NCI-H2171 (cell line): Measurements from ENCODE around the gene PATJ.
"Not testable (repeated sequence)": the region's sequence is repeated elsewhere in the genome, so short reads cannot be mapped to it uniquely, and the experiment has no call there.

Experiments used
- DNase-seq: peaks from one replicate; lab custom pipeline; 2025; lab: John Stamatoyannopoulos, UW

PATJ gene

DNA sequence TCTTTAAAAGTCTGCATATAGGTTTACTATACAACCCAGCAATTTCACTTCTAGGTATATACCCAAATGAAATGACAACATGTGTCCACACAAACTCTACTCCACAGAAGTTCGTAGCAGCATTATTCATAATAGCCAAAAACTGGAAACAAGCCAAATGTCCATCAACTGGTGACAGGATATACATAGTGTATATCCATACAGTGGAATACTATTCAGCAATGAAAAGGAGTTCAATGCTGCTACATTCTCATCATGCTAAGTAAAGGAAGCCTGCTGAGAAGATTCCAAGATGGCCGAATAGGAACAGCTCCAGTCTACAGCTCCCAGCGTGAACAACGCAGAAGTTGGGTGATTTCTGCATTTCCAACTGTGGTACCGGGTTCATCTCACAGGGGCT lies 200.6 kb downstream of the PATJ start:
- no peak for DNase-seq

DNA sequence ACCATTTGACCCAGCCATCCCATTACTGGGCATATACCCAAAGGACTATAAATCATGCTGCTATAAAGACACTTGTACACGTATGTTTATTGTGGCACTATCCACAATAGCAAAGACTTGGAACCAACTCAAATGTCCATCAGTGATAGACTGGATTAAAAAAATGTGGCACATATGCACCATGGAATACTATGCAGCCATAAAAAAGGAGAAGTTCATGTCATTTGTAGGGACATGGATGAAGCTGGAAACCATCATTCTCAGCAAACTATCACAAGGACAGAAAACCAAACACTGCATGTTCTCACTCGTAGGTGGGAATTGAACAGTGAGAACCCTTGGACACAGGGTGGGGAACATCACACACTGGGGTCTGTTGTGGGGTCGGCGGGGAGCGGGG lies 206.4 kb downstream of the PATJ start:
- DNase-seq = not testable (repeated sequence)

DNA sequence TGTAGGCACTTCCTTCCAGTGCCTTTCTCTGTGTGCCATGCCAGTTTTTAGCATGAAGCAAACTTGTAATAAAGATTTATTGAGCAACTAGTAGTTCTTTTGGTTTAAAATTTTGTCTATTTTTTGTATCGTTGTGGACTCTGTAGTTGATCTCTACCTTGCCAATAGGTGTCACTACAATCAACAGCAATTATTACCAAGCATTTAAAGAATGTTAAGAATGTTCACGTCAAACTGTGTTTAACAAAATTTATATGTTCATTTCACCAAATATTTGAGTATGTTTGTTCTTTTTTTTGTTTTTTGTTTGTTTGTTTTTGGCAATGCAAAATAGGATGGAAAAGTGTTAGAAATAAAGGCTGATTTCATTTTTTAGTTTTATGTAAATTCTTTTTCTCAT lies 208.1 kb downstream of the PATJ start:
- DNase-seq = no peak

DNA sequence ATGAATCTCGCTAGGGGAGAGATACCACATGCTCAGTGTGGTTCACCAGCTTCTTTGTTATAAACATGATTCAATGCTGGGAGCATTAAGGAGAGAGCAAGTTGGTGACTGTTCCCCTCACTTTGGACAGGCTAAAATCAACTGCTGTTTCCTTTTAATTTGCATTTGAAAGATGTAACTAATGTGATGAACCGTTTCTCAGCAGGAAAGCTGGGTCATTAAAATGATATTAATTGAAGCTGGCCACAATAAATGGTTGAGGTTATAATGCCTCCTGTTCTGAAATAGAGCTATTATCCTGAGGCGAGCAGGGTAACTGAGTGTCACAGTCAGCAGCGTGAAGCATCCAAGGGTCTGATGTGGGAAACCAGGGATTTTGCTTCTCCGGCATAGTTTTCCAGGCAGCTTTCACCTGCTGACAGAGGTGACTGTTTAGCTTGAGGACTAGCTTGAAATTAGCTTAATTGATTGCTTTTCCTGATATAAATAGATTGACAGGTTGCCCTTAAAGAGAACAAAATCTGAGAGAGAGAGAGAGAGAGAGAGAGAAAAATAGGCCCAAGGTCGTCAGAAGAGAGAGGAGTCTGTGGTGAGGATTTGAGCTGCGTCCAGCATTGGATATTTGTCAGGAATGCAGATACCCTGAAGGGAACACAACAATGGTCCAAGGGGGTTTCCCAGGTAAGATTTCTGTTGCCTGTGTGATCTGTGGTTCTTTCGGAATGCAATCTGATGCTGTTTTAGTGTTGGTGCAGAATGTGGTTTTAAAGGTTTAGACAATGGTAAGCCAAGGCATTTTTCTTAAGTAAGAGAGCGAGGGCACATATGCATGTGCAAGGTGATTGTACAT lies 209.7 kb downstream of the PATJ start:
- DNase-seq = no peak

DNA sequence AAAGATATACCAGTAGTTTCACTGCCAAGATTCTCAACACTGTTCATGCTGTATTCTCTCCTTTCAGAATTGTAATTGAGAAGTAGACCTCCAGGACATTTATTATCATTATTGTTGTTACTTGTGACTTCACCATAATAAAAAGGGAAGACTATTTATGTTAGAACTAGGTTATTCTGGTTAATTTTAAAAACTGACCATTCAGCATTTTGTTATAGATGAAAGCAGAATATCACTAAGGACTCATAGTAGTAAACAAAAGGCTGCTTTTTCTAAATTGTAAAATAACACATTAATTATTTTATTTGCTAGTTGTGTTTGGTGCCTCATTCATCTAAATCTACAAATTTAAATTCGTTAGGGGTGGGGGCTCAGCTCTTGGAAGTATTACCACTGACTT lies 210.4 kb downstream of the PATJ start:
- no peak for DNase-seq

DNA sequence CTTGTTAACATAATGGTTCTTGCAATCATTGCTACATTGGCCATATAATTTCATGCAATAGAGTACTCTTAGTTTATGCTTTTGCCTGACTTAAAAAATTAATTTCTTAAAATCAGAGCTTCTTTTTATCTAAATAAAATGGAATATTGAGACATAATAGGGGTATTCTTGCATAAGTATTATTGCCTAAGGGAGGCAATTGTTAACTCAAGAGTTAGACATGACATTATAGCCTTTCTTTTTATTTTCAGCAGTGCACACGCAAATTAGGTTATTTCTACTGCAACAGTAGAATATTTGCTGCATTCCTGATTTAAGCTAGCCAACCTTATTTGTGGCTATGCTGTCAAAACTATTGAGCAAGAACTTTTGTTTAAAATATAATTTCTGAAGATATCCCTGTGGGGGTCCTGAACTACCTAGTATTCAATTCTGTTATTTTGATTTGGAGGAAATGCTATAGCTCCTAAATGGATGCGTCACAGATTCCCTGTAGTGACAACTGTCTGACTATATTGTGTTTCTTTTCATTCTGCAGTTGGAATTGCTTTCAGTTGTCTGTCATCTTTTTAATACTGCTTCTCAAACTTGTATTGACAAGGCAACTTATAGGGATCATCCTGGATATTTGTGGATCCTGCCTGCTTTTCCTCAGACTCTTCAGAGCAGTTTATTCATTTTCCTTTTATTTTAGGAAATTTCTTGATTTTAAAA lies 211.0 kb downstream of the PATJ start:
- DNase-seq = no peak

DNA sequence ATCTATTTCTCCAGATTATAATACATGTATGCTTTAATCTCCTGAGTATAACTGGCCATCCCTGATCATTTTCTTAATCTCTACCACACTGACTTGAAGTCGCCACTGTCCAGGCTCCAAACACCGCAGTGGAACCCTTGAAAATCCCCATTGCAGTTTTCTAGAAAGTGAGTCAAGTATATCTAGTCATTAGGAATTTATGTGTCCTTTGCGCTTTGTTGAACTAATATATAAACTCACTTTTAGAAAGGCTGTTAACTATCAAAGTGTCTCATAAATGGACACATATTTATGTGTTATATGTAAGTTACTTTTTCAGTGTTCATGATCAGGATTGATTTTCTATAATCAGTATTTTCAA lies 211.5 kb downstream of the PATJ start:
- no peak for DNase-seq

DNA sequence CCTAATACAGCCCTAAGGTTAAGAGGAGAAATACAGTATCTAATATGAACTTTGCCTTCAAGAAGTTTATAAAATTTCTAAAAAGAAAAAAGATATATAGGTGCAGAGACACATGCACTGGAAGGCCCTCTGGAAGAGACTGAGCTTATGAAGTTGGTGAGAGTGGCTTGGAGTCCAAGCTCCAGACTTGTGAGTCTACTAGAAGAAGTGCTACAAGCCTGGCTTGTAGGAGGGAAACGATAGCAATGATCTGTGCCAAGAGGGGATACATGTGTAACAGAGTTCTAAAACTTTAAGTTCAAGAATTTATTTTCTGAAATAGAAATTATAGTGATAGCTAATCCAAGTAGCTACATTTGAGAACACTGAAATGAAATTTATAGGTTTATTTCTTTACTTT lies 213.0 kb downstream of the PATJ start:
- no peak for DNase-seq

DNA sequence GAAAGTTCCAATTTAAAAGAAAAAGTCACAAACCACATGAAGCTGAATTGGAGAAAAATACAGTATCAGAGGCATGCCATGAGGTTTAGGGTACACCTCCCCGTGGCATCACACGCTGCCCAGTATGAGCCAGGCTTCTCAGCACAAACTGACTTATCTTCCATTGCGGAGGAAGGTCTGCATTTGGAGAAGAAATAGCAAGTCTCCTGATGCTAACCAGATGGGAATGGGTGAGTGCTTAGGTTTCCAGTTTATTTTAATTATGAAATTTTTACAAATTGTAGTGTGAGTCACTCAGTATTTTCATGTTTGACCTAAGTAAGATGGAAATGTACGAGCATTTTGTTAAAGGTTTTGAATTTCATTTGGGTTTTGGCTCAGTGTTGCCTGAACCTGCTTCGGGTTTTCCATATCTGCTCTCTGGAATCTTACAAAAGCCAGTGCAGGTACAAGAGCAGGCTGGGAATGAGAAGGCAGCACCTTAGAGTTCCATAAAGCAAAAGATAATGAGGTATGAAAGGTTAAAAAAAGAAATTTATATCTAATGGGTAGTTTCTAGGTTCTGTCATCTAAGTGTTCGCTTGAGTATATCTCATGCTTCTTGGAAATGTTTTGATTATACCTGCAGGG lies 213.9 kb downstream of the PATJ start:
- no peak for DNase-seq

DNA sequence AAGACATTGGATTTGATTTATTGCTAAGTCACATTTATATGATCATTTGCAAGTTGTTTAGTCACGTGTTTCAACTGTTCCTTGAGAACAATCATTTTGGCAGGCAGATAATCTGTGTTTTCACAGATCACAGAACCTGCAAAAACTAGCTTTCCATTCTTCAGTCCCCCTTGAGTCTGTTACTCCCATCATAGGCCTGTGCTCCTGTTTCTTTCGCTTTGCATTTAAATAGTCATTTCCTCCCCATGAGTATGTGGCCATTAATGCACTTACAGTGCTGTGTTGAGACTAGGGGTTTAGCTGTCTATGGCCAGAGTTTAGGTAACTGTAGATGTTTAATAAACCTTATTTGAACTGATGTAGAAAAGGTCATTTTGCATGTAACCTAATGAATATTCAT lies 214.5 kb downstream of the PATJ start:
- no peak for DNase-seq

DNA sequence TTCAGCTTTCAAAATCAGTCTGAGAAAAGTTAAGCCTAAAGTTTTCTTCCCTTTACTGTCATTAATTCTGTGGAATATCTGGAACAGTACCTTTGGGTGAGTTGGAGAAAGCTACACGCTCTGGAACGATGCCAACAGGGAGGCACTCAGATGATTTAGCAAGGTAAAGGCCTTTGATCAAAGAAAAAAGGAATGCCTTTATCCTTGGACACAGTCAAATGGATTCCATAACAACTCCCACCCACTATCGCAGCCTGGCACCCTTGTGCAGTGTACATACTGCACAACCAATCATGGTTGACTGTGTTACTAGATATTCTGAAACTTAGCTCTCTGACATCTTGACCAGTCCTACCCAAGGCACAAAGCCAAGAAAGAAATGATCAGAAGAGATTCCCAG lies 218.7 kb downstream of the PATJ start:
- DNase-seq = no peak

DNA sequence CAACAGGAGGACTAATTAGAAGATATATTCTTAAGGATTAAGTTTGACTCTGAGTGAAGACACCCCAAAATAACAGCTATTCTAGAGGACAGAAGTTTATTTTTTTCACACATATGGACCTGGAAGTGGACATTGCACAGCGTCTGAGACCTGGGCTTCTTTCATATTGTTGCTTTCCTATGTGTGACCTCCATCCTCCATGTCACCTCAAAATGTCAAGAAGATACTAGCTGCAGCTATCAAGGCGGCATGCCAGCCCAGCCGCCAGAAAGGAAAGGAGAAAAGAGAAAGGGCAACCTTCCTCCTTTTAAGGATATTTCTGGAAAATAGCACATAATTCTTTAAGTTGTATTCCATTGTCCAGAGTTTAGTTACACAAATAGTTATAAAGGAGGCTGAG lies 220.4 kb downstream of the PATJ start:
- DNase-seq = no peak

DNA sequence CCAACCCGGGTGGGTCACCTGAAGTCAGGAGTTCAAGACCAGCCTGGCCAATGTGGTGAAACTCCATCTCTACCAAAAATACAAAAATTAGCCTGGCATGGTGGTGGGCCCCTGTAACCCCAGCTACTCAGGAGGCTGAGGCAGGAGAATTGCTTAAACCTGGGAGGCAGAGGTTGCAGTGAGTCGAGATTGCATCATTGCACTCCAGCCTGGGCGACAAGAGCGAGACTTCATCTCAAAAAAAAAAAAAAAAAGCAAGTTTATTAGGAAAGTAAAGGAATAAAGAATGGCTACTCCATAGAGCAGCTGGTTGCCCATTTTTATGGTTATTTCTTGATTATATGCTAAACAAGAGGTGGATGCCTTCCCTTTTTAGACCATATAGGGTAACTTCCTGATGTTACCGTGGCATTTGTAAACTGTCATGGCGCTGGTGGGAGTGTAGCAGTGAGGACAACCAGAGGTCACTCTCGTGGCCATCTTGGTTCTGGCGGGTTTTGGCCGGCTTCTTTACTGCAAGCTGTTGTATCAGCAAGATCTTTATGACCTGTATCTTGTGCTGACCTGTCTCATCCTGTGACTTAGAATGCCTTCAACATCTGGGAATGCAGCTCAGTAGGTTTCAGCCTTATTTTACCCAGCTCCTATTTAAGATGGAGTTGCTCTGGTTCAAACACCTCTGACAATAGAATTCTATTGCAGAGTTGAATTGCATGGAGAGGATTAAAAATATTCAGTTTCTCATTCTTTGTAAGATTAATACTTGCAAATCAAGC lies 224.4 kb downstream of the PATJ start:
- DNase-seq = not testable (repeated sequence)

DNA sequence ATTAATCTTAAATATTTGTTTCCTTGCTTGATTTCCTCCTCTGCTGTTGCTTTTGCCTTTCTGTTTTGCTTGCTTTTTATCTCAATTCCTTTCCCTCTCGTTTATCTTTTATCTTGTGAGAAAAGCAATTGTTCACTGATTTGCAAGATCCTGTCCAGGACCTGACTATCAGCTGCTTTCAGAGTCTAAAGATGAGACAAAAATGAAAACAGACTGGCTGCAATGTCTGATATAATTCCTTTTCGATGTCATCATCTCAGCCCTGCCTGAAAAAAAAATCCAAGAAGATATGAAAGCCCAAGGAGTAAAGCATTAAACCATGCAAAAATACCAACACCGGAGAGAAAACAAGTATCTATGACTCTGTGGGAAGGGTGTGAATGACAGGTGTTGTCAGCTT lies 225.5 kb downstream of the PATJ start:
- DNase-seq = no peak

DNA sequence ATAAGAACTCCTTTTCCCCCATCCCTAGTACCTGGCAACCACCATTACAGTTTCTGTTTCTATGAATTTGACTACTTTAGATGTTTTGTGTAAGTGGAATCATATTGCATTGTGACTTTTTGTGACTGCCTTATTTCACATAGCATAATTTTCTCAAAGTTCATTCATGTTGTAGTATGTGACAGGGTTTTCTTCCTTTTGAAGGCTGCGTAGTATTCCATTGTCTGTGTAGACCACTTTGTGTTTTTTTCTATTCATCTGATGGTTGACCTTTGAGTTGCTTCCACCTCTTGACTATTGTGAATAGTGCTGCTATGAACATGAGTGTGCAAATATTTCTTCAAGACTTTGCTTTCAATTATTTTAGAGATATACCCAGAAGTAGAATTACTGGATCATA lies 226.6 kb downstream of the PATJ start:
- DNase-seq = no peak

DNA sequence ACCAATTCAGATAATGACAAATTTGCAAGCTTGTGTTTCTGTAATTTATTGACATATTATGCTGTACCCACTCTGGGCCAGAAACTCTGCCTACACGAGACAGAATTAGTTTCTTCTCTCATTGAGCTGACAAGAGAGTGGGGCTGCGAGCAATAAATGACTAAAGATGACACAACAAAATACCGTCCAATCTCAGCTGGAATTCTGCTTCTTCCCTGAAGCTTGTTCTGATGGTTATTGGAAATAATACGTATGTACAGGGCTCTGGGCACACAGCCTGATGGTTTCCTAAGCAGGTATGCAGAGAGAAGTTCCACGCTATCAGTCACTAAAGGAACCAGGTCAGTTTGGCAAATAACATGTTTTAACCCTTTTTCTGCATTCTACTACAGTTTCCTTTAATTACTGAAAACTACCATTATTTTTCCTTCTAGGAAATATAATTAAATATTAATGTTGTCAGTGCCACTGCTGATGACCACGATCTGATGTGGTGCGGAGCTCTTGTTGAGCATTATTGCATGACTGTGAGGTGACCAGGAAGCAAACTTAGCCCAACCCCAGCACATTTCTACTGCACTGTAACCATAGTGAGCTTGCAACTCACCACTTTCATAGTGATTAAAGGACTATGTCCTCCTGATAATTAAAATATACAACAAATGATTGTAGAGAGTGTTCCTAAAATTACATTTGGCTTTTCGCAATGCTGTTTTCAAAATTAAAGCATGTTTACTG lies 231.0 kb downstream of the PATJ start:
- no peak for DNase-seq

DNA sequence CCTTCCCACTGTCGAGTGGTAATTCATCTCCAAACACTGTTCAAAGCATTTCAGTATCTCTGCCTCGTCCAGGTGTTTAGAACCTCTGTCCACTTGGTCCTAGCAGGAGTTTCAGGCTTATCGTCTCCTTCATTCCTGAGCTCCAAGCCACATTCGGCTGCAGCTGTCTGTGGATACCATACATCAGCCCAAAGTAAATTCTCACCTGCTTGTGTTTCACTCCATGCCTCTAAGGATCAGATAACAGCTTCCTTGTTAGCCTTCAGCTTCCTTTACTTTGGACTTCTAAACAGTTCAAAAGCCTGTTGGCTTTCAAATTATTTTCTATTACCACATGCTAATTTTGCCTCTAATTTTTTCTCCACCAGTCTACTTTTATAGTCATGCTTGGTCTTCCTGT lies 233.4 kb downstream of the PATJ start:
- DNase-seq = no peak

DNA sequence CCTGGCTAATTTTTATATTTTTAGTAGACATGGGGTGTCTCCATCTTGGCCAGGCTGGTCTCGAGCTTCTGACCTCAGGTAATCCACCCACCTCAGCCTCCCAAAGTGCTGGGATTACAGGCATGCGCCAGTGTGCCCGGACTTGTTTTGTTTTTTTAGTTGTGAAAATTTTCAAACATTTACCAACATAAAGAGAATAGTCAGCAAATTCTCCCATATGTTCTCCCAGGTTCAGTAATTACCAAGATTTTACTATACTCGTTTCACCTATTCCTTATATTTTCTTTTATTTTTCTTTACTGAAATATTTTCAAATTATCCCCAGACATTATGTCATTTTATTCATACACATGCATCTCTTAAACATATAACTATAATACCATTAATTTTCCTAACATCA lies 234.3 kb downstream of the PATJ start:
- DNase-seq = no peak

DNA sequence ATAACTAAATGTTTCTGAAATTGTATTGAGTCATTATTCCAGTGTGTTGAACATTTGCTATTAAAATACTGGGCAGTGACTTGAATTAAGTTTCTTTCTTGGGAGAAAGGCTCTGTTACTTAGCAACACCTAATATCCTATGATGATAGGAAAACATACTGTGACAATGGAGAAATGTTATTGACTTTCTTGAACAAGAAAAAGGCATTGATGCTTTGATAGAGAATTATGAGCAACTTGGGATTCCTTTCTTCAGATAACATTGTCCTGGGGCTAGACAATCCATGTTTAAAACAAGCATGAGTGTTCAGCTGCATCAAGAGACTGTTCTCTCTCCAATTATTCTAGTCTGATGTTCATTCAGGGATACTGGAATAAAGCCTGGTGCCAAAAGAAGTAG lies 236.5 kb downstream of the PATJ start:
- no peak for DNase-seq

DNA sequence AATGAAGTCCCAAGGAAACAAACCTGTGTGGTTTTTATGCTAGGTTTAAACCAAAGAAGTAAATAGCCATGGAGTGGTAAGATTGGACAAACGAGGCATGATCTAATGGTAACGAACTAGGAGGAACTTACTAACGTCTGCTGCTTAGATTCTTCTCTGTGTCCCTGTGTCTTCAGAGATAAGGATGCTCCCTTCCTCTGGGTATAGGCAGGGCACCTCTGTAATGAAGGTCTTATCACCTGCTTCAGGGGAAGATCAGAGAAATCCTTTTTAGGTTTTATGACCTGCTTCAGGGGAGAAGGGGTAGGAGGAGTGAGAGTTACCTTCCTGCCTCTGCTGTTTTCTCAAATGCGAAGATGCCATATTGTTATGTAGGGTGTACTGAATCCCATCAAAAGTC lies 237.4 kb downstream of the PATJ start:
- no peak for DNase-seq

DNA sequence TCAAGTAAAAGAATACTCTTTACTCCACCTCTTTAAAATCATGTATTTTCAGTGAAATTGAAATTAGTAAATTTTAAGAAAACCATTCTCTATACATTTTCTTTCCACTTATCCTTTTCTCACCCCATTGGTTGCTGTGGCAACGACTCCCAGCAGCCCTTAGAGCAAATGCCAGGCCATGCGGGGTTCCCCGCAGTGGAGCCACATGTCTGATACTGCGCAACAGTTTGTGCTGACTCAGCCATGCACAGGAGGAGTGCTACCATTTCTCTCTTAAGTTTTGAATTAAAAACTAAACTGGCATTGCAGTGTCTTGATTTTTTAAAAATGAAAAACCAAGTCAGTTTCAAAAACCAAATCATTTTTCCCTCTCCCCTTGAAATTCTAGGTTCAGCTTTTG lies 238.3 kb downstream of the PATJ start:
- DNase-seq = no peak
